ENCODE results near the gene FIGN.

The FIGN gene

DNA sequence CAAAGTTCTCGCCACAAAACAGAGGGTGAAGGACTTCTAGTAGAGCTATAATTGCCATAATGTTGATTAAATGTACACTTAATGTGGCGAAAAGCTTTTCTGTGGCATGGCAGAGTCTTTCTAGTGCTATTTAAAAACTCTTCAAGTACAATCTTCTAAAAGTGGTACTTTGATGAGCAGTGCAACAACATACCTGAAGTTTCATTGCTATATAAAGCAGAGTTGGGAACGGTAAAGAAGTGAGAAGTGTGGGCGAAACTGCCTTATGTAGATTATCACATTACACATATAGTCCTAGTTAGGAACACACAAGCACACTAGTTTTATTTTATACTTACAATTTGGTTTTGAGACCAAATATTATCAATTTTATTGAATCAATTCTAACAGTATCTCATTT is 49.5 kb downstream of the FIGN start:
- no peak for DNase-seq (ENCODE audit: low spot score)
- TF ChIP-seq, protein P1, sequence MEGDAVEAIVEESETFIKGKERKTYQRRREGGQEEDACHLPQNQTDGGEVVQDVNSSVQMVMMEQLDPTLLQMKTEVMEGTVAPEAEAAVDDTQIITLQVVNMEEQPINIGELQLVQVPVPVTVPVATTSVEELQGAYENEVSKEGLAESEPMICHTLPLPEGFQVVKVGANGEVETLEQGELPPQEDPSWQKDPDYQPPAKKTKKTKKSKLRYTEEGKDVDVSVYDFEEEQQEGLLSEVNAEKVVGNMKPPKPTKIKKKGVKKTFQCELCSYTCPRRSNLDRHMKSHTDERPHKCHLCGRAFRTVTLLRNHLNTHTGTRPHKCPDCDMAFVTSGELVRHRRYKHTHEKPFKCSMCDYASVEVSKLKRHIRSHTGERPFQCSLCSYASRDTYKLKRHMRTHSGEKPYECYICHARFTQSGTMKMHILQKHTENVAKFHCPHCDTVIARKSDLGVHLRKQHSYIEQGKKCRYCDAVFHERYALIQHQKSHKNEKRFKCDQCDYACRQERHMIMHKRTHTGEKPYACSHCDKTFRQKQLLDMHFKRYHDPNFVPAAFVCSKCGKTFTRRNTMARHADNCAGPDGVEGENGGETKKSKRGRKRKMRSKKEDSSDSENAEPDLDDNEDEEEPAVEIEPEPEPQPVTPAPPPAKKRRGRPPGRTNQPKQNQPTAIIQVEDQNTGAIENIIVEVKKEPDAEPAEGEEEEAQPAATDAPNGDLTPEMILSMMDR (IDR thresholded peaks at IDR 0.05; ENCODE audit: extremely low read depth, missing control alignments) = no peak

- DNase-seq (ENCODE audit: low spot score) = no peak
- TF ChIP-seq, protein P1 (IDR thresholded peaks at IDR 0.05; ENCODE audit: extremely low read depth, missing control alignments) = no peak
Observed at GRCh38 chr2:163682695-163683094, 53.1 kb downstream of the FIGN start.

- no peak for DNase-seq (ENCODE audit: low spot score)
Observed at GRCh38 chr2:163681745-163682144, 54.1 kb downstream of the FIGN start.

DNA sequence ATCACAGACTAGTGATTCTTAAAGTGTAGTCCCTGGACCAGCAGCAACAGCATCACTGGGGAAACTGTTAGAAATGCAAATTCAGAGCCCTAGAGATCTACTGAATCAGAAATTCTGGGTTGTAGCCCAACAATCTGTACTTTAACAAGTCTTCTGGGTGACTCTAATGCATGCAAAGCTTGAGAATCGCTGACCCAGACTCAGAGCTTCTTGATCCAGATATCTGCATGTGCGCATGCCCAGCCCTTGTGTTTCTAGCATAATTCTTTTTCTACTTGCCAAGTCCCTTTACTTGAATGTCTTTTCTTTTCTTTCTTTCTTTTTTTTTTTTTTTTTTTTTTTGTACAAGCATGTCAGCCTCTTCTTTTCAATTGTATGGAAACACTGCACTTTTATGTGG is 60.4 kb downstream of the FIGN start:
- TF ChIP-seq, protein P1 (IDR thresholded peaks at IDR 0.05; ENCODE audit: extremely low read depth, missing control alignments) = no peak
- DNase-seq (ENCODE audit: low spot score) = no peak

More at GRCh38 chr2:163681745-163682144, 54.1 kb downstream of the FIGN start:
- TF ChIP-seq, protein P1 (IDR thresholded peaks at IDR 0.05; ENCODE audit: extremely low read depth, missing control alignments) = no peak

DNA sequence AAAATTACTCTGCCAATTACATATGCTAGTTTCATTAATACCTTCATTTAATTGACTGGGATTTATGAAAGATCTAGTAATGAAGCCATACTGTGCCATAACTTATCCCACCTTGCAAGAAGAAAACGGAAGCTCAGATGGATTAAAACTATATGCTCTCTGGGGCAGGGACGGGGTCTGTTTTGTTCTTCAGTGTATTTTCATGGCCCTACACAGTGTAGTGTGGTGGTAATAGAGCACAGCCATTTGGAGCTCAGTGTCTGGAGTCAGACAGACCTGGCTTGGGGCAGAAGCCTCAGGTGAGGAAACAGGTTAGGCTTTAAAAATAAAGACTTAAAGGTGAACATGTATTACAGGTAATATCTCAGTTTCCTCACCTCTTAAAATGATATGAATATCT is 62.3 kb downstream of the FIGN start:
- no peak for DNase-seq (ENCODE audit: low spot score)
- TF ChIP-seq, protein P1 (IDR thresholded peaks at IDR 0.05; ENCODE audit: extremely low read depth, missing control alignments) = no peak

- no peak for DNase-seq (ENCODE audit: low spot score)
- TF ChIP-seq, protein P1 (IDR thresholded peaks at IDR 0.05; ENCODE audit: extremely low read depth, missing control alignments) = no peak
Observed at GRCh38 chr2:163670929-163671328, 64.9 kb downstream of the FIGN start.

DNA sequence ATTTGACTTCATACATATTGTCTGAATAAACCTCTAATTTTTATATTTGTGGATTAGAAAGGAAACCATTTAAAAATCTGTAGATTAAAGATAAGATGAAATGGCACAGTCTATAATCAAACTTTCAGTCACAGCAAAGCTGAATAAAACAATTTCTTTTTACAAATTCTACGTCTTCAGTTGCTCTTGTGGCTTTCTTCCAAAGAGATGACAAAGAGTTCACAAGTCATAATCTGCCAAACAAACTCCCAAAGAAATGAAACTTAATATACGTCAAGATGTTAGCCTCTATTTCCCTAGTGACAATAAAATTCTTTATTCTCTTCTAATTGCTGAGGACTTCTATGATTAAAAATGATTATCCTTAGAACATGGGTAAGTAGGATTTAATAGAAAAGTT is 66.3 kb downstream of the FIGN start:
- DNase-seq (ENCODE audit: low spot score) = no peak
- TF ChIP-seq, protein P1 (IDR thresholded peaks at IDR 0.05; ENCODE audit: extremely low read depth, missing control alignments) = no peak
